ENCODE measurements around the gene ARFGAP3.

DNA sequence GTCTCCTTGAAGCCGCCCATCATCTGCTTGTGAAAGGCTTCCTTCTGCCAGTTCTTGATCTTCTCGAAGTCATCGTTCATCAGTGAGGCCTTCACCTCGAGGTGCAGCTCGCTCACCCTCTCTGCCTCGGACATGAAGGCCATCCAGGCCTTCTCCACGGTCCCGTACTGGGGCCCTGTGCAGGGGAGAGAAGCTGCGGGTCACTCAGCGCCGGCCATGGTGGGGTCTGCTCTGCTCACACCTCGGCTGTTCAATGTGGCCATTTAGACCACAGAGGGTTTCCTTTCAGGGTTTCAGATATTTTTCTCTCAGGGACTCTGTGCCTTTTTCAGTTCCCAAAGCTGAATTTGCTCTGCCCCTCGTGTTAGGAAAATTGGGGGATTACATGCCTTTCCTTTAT is 33.9 kb upstream of the ARFGAP3 start:
- TF ChIP-seq, protein P1, sequence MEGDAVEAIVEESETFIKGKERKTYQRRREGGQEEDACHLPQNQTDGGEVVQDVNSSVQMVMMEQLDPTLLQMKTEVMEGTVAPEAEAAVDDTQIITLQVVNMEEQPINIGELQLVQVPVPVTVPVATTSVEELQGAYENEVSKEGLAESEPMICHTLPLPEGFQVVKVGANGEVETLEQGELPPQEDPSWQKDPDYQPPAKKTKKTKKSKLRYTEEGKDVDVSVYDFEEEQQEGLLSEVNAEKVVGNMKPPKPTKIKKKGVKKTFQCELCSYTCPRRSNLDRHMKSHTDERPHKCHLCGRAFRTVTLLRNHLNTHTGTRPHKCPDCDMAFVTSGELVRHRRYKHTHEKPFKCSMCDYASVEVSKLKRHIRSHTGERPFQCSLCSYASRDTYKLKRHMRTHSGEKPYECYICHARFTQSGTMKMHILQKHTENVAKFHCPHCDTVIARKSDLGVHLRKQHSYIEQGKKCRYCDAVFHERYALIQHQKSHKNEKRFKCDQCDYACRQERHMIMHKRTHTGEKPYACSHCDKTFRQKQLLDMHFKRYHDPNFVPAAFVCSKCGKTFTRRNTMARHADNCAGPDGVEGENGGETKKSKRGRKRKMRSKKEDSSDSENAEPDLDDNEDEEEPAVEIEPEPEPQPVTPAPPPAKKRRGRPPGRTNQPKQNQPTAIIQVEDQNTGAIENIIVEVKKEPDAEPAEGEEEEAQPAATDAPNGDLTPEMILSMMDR (IDR thresholded peaks at IDR 0.05): no peak
- TF ChIP-seq POLR2A (IDR thresholded peaks at IDR 0.05): no peak

Data from heart left ventricle (tissue), 13 donors.